Measurements from ENCODE around the gene TBX10.
"Not testable (repeated sequence)": the region's sequence is repeated elsewhere in the genome, so short reads cannot be mapped to it uniquely, and the experiment has no call there.

GRCh38 chr11:67659651-67660165 is 20.1 kb upstream of the TBX10 start:
- not testable (repeated sequence) for TF ChIP-seq CTCF, EP300, POLR2A, POLR2AphosphoS5 (IDR thresholded peaks at IDR 0.05)

Data from upper lobe of left lung (tissue), 4 donors.